NB4 (cell line): ENCODE data around the gene RNF157.

Experiments
- DNase-seq: peaks from one replicate; pipeline ENCODE4 v3.0.0; 2010; ENCODE audit warnings: low read depth
- H3K4me3 ChIP-seq: one replicate; pipeline ENCODE4 v1.5.1; 2011; ENCODE audit warnings: mild to moderate bottlenecking, low read depth, low read length, moderate library complexity
- MYC ChIP-seq: IDR thresholded peaks from 2 replicates; pipeline ENCODE4 v1.6.1; 2011; ENCODE audit warnings: low read depth, low read length
- POLR2A ChIP-seq: IDR thresholded peaks from 2 replicates; pipeline ENCODE4 v1.6.1; 2011; ENCODE audit warnings: mild to moderate bottlenecking; ENCODE audit not compliant: insufficient read length; ENCODE audit errors: extremely low read depth
- TF ChIP-seq, protein P1 (sequence below): IDR thresholded peaks from 2 replicates; pipeline ENCODE4 v1.6.1; 2011; ENCODE audit warnings: low read depth, low read length
- TF ChIP-seq, protein P2 (sequence below): IDR thresholded peaks from one replicate; pipeline ENCODE4 v1.5.1; 2012; ENCODE audit warnings: low read depth, low read length

The RNF157 gene

DNA sequence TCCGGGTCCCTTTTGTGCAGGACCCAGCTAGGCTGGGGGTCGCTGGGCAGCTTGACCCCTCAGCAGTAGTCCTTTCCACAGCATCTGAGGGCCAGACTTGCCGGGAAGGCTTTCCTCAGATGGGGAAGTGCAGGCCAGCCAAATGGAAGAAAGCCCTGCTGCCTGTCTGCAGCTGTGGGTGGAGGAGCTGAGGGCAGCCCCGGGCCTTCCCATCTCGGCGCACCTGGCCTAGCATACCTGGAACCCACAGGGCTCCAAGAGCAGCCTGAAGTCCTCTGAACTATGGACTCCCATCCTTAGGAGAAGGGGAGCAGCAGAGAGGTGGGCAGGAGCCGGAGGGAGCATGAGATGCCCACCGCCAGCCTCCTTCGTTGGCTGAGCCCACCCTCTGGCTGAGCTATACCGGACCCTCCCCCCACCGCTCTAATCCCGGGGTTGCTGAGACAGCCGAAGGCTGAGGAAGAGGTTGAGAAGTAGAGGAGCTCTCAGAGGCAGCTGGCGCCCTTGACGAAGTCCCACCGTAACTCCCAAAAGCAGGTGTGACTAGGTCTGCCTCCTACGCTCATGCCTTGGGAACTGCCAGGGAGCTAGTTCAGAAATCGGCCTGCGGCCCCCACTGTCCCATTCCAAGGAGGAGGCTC, 38.1 kb upstream of the RNF157 start:
- TF ChIP-seq, protein P1, sequence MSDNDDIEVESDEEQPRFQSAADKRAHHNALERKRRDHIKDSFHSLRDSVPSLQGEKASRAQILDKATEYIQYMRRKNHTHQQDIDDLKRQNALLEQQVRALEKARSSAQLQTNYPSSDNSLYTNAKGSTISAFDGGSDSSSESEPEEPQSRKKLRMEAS = no peak
- TF ChIP-seq MYC (no peak), POLR2A (no peak)
- TF ChIP-seq, protein P2, sequence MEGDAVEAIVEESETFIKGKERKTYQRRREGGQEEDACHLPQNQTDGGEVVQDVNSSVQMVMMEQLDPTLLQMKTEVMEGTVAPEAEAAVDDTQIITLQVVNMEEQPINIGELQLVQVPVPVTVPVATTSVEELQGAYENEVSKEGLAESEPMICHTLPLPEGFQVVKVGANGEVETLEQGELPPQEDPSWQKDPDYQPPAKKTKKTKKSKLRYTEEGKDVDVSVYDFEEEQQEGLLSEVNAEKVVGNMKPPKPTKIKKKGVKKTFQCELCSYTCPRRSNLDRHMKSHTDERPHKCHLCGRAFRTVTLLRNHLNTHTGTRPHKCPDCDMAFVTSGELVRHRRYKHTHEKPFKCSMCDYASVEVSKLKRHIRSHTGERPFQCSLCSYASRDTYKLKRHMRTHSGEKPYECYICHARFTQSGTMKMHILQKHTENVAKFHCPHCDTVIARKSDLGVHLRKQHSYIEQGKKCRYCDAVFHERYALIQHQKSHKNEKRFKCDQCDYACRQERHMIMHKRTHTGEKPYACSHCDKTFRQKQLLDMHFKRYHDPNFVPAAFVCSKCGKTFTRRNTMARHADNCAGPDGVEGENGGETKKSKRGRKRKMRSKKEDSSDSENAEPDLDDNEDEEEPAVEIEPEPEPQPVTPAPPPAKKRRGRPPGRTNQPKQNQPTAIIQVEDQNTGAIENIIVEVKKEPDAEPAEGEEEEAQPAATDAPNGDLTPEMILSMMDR = no peak
- no peak overlapping the region for H3K4me3 ChIP-seq
- DNase-seq = no peak

DNA sequence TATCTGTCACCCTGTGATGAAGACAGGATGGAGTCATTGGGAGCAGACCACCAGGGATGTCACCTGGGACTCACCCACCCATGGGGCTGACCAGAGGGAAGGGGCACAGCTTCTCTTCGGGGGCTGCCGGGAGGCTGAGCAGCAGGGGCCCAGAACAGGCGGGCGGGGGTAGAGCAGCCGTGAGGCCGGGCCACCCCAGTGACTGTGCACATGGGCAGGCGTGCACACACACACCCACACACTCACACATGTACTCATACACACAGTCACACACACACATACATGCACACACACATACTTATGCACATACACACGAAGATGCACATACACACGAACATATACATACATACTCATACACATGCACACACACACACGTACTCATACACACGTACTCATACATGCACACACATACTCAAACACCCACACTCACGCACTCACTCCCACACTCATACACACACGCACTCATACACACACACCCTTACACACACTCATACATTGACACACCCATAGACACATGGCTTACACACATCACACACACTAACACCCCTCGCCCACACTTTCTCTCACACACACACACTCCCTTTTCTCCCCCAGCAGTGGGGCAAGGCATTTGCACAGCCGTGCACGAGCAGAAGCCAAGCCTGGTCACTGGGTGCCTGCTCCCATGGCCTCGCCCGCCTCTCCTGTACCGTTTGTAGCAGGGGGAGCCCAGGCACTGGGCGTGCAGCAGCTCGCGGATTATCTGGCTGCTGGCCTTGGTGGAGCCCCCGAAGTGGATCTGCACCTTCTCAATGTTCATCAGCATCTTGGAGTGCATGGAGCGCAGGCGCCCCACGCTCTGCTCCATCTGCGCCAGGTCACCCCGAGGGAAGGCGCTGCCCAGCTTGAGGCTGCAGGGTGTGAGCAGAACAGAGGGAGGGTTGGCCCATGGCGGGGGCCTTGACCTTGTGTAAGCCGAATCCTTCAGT, 37.3 kb upstream of the RNF157 start:
- TF ChIP-seq, protein P1 = no peak
- TF ChIP-seq, protein P2 = no peak
- no peak for TF ChIP-seq POLR2A
- TF ChIP-seq MYC = no peak
- no peak for DNase-seq
- no peak overlapping the region for H3K4me3 ChIP-seq

DNA sequence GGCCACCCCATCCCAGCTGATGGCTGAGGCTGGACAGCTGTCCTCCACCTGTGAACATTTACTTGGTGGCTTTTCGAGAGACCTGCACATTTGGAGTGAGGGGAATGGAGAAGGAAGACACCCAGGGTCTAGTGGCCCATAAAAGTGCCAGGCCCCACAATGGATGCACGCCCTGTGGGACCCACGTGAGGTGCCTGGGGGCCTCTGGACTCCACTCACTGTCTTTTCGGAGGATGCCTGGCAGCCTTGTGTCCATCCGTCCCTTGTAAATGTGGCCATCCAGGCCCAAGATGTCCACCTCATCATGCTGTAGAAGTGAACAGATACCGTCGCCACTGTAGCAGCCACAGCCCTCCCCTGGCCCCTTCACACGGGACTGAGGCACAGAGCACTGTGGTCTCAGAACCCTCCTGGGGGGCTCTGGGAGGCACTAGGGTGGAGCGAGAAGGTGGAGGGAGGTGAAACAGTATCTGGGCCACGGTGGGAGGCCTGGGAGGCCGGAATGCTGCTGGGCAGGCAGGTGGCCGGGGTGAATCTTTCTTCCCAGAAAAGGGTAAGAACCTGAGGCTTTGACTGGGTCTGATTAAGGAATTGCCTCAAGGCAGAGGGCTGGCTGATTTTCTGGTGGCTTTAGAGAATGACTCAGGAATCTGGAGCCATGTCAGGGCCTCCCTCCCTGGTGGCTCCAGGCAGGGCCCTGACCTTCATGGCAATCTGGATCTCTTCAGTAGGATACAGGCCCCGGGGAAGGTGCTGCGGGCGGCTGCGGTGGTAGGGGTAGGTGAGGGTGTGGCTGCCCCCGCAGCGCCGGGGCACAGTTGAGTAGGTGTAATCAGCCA, 36.4 kb upstream of the RNF157 start:
- DNase-seq = no peak
- TF ChIP-seq, protein P2 = no peak
- TF ChIP-seq MYC (no peak), POLR2A (no peak)
- TF ChIP-seq, protein P1 = no peak
- no peak overlapping the region for H3K4me3 ChIP-seq

DNA sequence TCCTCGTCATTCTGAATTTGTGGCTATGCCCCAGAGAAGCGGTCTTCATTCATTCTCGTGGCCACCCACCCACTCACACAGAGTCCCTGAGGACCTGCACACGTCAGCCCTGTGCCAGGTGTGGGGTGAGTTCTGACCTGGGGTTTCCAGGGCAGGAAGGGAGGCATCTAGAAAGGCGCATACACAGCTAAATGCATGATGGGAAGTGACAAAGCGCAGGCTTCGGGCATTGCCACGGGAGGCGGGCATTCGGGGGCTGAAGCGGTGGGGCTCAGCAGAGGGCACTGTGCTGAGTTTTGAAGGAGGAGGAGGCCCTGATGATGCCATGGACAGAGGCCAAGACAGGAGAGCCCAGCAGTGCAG, 35.8 kb upstream of the RNF157 start:
- no peak for DNase-seq
- no peak for TF ChIP-seq MYC
- TF ChIP-seq, protein P2 = no peak
- TF ChIP-seq, protein P1 = no peak
- no peak for TF ChIP-seq POLR2A
- no peak overlapping the region for H3K4me3 ChIP-seq

DNA sequence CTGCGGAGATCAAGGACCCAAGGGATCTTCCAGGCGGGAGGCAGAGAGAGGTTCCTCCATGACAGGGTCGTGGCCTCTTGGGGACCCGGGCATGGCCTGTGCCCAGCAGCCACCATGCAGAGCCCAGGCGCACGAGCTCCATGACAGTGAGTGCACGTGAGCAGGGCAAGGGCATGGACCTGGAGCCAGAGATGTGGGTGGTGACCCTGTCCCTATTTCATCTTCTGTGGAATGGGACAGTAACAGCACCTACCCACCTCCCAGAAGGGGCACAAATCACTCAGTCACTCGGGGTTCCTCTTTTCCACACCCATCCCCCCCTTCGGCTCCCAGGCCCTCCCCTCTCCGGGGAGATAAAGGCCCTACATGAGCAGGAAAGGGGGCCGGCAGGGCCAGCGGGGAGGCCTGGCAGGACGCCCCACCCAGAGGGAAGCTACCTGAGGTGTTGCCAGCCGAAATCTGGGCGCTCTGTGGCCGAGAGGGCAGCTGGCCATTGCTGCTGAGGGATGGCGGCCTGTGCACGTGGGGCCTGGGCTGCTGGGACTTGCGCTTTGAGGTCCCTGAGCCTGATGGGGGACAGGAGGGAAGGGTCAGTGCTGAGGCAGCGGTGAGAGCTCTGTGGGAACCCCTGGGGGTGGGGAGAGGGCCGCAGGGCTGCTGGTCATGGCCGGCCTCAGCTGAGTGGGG, 35.2 kb upstream of the RNF157 start:
- H3K4me3 ChIP-seq = no peak overlapping the region
- DNase-seq = no peak
- TF ChIP-seq MYC = no peak
- TF ChIP-seq, protein P2 = no peak
- TF ChIP-seq, protein P1 = no peak
